HG03457 (cell line): Measurements from ENCODE around the gene HYKK.
A peak's percentile ranks its signal among the peaks of the same experiment; 100 is the strongest.
"Not testable (repeated sequence)": the region's sequence is repeated elsewhere in the genome, so short reads cannot be mapped to it uniquely, and the experiment has no call there.

ENCODE experiments used
- ATAC-seq: cut with Tn5 transposase; IDR thresholded peaks from one replicate; pipeline ENCODE4 v1.9.1; 2021; ENCODE audit warnings: moderate number of reproducible peaks; ENCODE audit not compliant: unreplicated experiment

The HYKK gene

GRCh38 chr15:78539464-78540140, 32.2 kb downstream of the HYKK start:
- not testable (repeated sequence) for ATAC-seq

- peak; percentile 48 for ATAC-seq
Measured at GRCh38 chr15:78540141-78540870, 32.9 kb downstream of the HYKK start, which contains the start of gene PSMA4. Gene PSMA4, plus strand, starts transcription at chr15:78540444. Its CDS starts 1,484 bp downstream, at chr15:78541928.

DNA sequence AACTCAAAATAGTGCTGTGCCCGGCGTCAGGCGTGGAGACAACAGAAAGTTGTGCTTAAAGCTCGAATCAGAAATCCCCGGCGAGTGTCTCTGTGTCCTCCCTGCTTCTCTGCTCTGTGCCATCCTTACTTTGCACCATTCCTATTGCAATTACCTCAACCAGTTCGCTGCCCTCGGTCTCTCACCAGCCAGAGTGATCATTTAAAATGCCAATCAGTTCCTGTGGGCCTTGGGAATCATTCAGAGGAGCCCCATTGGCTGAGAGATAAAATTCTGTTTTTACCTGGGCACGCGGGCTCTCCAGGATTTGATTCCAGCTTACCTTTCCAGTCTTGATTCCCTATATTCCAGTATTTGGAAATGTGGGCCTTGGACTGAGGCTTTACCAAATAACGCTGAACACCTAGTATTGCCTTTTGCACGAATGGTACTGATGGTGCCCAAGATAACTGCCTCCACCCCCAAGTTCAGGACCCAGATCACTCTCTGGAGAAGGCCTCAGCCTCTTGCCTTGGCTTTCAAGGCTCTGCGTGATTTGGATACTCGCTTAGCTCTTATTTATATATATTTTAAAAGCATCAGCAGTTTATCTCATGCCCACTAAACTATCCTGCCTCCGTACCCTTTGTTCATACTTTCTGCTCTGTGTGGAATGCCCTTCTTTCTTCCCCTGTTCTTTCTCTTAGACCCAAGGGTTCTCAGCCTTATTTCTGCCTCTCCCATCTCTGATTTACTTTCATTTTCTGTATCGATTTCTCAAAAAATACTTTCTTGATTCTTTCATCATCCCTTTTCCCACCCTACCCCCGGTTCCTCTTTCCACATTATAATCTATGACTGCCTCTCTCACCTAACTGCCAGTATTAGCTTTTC, 33.7 kb downstream of the HYKK start:
- ATAC-seq, result no peak

DNA sequence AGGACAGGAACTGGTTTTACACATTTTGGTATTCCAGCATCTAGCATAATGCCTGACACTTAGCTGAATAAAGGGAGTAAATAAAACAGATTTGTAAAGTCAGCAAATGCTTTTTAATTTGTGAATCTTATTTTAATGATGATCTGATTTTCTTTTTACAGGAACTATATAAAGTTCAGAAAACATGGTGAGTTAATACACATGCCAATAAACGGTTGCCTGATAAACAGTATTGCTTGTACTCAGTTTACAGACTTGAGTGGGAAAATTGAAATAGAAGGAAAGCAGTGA, 34.3 kb downstream of the HYKK start:
- ATAC-seq, result no peak

- ATAC-seq, result no peak
Measured at GRCh38 chr15:78542647-78543046, 35.3 kb downstream of the HYKK start.

DNA sequence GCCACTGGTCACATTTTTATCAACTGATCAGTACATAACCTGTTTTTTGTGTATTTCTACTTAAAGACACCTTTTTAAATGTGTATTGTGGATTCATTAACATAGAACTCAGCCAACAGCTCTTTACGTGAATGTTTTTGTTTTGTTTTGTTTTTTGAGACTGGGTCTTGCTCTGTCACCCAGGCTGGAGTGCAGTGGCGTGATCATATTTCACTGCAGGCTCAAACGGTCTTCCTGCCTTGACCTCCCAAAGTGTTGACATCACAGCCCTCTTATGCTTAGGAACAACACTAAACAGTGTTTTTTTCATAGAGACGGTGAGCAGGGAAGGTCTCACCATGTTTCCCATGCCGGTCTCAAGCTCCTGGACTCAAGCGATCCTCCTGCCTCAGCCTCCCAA, 42.8 kb downstream of the HYKK start:
- no peak for ATAC-seq

GRCh38 chr15:78550815-78551214, 43.4 kb downstream of the HYKK start:
- ATAC-seq, result no peak

DNA sequence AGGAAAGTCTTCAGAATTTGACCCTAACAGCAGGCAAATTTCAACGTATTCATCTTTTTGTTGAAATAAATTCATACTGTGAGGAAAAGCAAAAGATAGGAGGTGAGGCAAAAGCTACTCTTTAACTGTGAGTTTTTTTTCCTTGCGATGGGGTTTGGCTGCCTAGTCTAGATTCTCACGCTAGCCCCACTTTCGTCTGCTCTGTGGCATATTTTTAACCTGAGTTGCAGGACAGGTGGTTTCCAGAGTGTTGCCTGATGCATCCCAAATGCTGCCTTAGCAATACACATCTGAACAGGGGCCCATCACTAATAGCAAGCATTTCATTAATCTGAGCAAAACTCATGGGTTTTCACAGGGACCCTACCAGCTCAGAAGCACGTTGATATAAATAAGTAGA, 44.5 kb downstream of the HYKK start:
- ATAC-seq, result no peak

GRCh38 chr15:78552597-78552996, 45.2 kb downstream of the HYKK start:
- ATAC-seq, result no peak

DNA sequence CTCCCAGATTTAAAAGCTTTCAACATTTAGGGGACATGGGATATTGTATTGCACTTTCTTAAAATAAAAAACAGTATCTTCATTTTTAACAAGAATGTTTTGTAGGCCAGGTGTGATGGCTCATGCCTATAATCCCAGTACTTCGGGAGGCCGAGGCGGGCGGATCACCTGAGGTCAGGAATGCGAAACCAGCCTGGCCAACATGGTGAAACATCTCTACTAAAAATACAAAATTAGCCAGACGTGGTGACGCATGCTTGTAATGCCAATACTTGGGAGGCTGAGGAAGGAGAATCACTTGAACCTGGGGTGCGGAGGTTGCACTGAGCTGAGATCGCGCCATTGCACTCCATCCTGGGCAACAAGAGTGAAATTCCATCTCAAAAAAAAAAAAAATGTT, 52.8 kb downstream of the HYKK start:
- ATAC-seq, result not testable (repeated sequence)

DNA sequence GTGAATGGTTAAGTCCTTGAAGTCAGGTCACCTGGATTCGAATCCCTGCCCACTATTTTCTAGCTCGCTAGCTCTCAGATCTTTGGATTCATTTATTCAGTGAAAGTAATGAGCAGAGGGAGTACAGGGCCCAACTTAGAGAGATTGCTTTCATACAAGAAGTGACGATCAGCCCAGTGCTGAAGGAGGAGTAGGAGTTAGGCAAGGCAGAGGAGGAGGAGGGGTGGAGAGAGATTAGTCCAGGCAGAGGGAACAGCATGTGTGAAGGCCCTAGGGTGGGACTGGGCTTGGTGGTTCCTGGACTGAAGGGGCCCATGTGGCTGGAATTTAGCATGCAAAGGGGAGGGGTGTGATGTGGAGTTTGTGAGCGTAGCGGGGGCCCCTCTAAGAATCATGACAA, 54.1 kb downstream of the HYKK start:
- no peak for ATAC-seq

GRCh38 chr15:78563092-78563491, 55.7 kb downstream of the HYKK start:
- ATAC-seq, result no peak

DNA sequence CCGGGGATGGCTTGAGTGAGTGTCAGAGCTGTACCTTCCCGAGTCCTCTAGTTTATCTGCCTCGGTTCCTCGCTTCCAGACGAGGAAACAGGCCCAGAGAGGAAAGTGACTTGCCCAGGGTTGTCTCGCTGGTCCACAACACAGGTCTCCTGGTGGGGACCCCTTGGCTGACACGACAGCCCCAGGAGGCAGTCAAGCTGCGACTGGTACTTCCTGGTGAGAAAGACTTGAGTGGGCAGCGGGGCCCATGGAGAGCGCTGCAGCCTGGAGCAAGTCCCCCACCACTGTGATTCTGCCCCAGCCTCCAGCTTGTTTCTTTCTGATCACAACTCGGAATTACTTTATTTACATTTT, 57.3 kb downstream of the HYKK start:
- no peak for ATAC-seq

- no peak for ATAC-seq
Measured at GRCh38 chr15:78565097-78565950, 57.9 kb downstream of the HYKK start, which contains the start of gene CHRNA5. Gene CHRNA5, plus strand, starts transcription at chr15:78565520. Its CDS starts 200 bp downstream, at chr15:78565720.

- ATAC-seq, result no peak
Measured at GRCh38 chr15:78565951-78566774, 58.8 kb downstream of the HYKK start.

GRCh38 chr15:78567531-78567930, 60.2 kb downstream of the HYKK start:
- ATAC-seq, result no peak

DNA sequence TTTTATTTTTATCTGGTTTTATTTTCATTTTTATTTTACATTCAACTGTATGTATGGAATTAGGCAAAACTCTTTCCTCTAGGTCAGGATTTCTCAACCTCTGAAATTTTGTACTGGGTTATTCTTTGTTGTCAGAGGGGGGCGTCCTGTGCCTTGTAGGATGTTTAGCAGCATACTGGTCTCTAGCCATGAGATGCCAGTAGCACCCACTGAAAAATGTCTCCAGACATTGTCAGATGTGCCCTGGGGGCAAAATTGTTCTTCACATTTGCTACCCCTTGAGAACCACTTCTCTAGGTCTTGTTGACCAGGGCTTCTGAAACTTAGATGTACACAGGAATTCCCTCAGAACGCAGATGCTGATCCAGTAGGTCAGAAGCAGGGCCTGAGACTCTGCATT, 63.3 kb downstream of the HYKK start:
- no peak for ATAC-seq

- ATAC-seq, result no peak
Measured at GRCh38 chr15:78571382-78571781, 64.0 kb downstream of the HYKK start.

- no peak for ATAC-seq
Measured at GRCh38 chr15:78573416-78573815, 66.0 kb downstream of the HYKK start.

- ATAC-seq, result no peak
Measured at GRCh38 chr15:78574944-78575343, 67.6 kb downstream of the HYKK start.
